ENCODE data around the gene SORCS3. TPM values are rescaled to one million over a fixed set of nuclear protein-coding genes. Genes with fewer than 3 reads are reported as not detected.

The SORCS3 gene
- total RNA-seq, 4 donors from 2014 or later = not detected

DNA sequence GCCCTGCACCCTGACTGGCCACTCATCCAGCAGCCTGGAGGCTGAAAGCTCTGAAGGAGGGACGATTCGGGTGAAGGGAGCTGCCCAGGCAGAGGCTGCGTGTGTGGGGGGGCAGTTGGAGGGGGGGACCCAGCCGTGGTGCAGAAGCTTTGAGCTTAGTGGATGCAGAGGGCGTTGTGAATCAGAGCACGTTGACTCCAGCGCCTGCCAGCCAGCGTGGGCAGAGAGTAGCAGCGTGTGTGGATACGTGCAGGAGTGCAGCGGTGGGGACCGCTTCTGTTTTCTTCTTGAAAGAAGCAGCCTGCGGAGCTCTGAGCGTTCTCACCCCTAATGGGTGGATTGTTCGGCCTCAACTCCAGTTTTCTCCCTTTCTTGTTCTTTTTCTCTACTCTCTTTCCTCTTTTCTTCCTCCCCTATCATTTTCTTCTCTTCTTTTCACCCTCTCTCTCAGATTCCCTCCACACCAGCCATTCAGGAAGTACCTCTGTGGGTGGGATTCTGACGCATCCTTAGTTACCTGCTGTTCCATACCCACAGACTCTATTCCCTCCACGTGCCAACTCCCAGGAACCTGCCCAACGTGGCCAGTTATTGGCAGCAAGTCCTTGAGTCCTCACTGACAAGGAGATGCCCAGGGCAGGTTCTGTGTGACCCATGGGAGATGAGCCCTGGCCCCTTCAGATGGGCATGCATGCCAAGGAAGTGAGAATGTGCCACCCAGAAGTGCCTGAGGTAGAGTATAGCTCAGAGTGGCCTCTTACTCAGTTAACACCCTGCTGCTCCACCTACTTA lies 47.4 kb downstream of the SORCS3 start:
- H3K9me3 ChIP-seq = no peaks in the 10 kb centered on the region
- 42 to 52% methylated on average over 18 of the region's 18 CpGs for WGBS, 2 donors
- no peak for DNase-seq

GRCh38 chr10:104689105-104689504 lies 48.0 kb downstream of the SORCS3 start:
- Histone ChIP-seq H3K4me3 (no peak overlapping the region), H3K27me3 (peaks cover 0 to 7% (median 0%) of the 10 kb centered on the region in 4 donors), H3K9me3 (no peaks in the 10 kb centered on the region), H3K27ac (no peak overlapping the region), H3K4me1 (no peaks in the 10 kb centered on the region), H3K36me3 (no peaks in the 10 kb centered on the region)
- intact Hi-C loops (cut with DNase I) = no loop called here
- WGBS, 2 donors = 68 to 71% methylated on average over 2 of the region's 2 CpGs
- DNase-seq = no peak
- TF ChIP-seq POLR2A (IDR thresholded peaks at IDR 0.05) = no peak

More for the DNA sequence above, 47.4 kb downstream of the SORCS3 start:
- no peak overlapping the region for H3K4me3 ChIP-seq
- H3K4me1 ChIP-seq = no peaks in the 10 kb centered on the region
- peaks cover 0 to 7% (median 0%) of the 10 kb centered on the region in 4 donors for H3K27me3 ChIP-seq
- intact Hi-C loops (cut with DNase I) = no loop called here
- no peak overlapping the region for H3K27ac ChIP-seq
- no peaks in the 10 kb centered on the region for H3K36me3 ChIP-seq
- TF ChIP-seq CTCF (IDR thresholded peaks at IDR 0.05) = no peak
- TF ChIP-seq POLR2A (IDR thresholded peaks at IDR 0.05) = no peak

DNA sequence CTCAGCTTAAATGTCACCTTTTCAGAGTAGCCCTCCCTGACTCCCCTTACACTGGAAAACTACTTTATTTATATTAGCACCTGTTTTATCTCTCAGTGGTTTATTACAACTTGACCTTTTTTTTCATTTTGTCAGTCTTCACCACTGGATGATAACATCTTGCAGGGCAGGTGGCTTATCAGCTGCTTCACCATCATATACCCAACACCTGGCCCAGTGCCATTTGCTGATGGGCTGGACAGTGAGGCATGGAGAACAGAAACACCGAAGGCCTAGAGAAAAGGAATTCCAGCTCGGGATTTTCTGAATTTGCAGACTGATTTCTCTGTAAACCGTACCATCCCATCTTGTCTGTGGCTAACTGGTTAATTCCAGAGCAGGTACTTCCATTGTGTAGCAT lies 48.5 kb downstream of the SORCS3 start:
- TF ChIP-seq CTCF (IDR thresholded peaks at IDR 0.05) = no peak
- no peak for TF ChIP-seq POLR2A (IDR thresholded peaks at IDR 0.05)
- H3K36me3 ChIP-seq = no peaks in the 10 kb centered on the region
- peaks cover 0 to 7% (median 0%) of the 10 kb centered on the region in 4 donors for H3K27me3 ChIP-seq
- WGBS, 2 donors = 59 to 64% methylated on average over 3 of the region's 3 CpGs
- no peak overlapping the region for H3K27ac ChIP-seq
- DNase-seq = no peak
- H3K9me3 ChIP-seq = no peaks in the 10 kb centered on the region
- H3K4me3 ChIP-seq = no peak overlapping the region
- intact Hi-C loops (cut with DNase I) = no loop called here
- H3K4me1 ChIP-seq = no peaks in the 10 kb centered on the region

DNA sequence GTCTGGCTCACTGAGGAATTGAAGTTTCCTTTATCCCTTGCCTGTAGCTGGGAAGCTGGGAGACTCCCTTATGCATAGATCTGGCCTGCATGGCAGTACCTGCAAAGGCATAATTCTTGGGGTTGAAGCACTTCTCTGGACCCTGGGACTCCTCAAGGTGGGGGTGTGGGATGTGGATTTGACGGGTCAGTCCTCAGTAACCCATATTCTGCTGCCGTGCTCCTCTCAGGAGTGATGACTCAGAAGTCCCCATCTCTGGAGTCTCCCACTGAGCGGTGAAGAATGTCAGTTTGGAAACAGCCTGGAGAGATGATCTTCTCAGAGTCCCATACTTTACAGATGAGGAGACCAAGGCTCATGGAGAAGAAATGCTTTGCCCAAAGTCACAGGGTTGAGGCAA lies 49.0 kb downstream of the SORCS3 start:
- Histone ChIP-seq H3K27me3 (peaks cover 0 to 7% (median 0%) of the 10 kb centered on the region in 4 donors), H3K27ac (no peak overlapping the region), H3K36me3 (no peaks in the 10 kb centered on the region), H3K4me3 (no peak overlapping the region), H3K9me3 (no peaks in the 10 kb centered on the region), H3K4me1 (no peaks in the 10 kb centered on the region)
- 90% methylated on average over 2 of the region's 3 CpGs; no CpG with 5 or more reads in 1 of the 2 donors for WGBS, 2 donors
- no peak for DNase-seq
- intact Hi-C loops (cut with DNase I) = no loop called here
- TF ChIP-seq CTCF (IDR thresholded peaks at IDR 0.05) (no peak), POLR2A (IDR thresholded peaks at IDR 0.05) (no peak)

DNA sequence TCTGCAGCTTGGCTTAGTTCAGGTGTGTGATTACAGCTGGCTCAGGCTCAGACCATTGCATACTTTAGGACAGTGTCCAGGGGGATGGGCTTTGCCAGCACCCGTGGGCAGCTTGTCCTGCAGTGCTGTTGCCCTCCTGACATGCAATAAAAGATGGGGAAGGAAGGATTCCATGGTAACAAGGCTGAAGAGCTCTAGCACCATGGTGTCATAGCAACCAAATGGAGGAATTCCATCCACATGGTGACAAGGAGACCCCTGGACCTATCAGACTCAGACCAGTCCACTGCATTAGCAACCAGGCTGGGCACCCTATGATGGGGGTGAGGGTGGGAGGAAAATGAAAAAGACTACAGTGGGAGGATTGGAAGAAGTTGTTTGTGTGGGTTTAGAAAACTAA lies 49.9 kb downstream of the SORCS3 start:
- Histone ChIP-seq H3K27ac (no peak overlapping the region), H3K27me3 (peaks cover 0 to 4% (median 0%) of the 10 kb centered on the region in 4 donors), H3K9me3 (no peaks in the 10 kb centered on the region), H3K4me3 (no peak overlapping the region), H3K4me1 (no peaks in the 10 kb centered on the region), H3K36me3 (no peaks in the 10 kb centered on the region)
- TF ChIP-seq CTCF (IDR thresholded peaks at IDR 0.05) = no peak
- no peak for TF ChIP-seq POLR2A (IDR thresholded peaks at IDR 0.05)
- 20 to 50% methylated on average over 1 of the region's 1 CpG for WGBS, 2 donors
- no peak for DNase-seq
- intact Hi-C loops (cut with DNase I) = no loop called here

All from esophagus squamous epithelium (tissue), 5 donors.